Stomach (tissue), 9 donors: Measurements from ENCODE around the gene CNDP2. TPM values are rescaled to one million over a fixed set of nuclear protein-coding genes. Genes with fewer than 3 reads are reported as not detected.

Source experiments
- DNase-seq, 2 donors: peaks; one replicate each; pipeline versions ENCODE4 v3.0.0 to v3.0.0-alpha.2; 2013 to 2019
- H3K27ac ChIP-seq, 5 donors: fragments of 200-600 bp in 4 of 5; sonication (generic) in 4 of 5; one replicate each; pipeline ENCODE4 v1.5.1; 2013 to 2019; ENCODE audit warnings: mild to moderate bottlenecking in 1 of 5, moderate library complexity in 1 of 5
- H3K27me3 ChIP-seq, 3 donors: fragments of 200-600 bp; sonication (generic); one replicate each; pipeline ENCODE4 v1.5.1; 2017 to 2019; ENCODE audit warnings: mixed run types in 1 of 3
- H3K36me3 ChIP-seq, 4 donors: fragments of 200-600 bp; sonication (generic); 1 replicate in 3 of 4; 2 replicates in 1 of 4; pipeline ENCODE4 v1.5.1; 2016 to 2019
- H3K4me1 ChIP-seq, 4 donors: fragments of 200-600 bp; sonication (generic); one replicate each; pipeline ENCODE4 v1.5.1; 2016 to 2019
- H3K4me3 ChIP-seq, 4 donors: fragments of 200-600 bp; sonication (generic) in 3 of 4; one replicate each; pipeline ENCODE4 v1.5.1; 2016 to 2019; ENCODE audit warnings: mild to moderate bottlenecking in 1 of 4
- H3K9me3 ChIP-seq, 4 donors: fragments of 200-600 bp; sonication (generic); one replicate each; pipeline ENCODE4 v1.5.1; 2016 to 2019
- CTCF ChIP-seq, 7 experiments: fragments of 450-650 bp in 4 of 7; fragments of 200-600 bp in 3 of 7; sonication (generic) in 3 of 7; IDR thresholded peaks; one replicate each; pipeline ENCODE4 v1.5.1; 2016 to 2019; ENCODE audit warnings: antibody characterized with exemption in 7 of 7, control low read depth in 2 of 7, mild to moderate bottlenecking in 1 of 7
- EP300 ChIP-seq: sonication (generic); formaldehyde crosslinking; IDR thresholded peaks from one replicate; pipeline ENCODE4 v1.6.1; 2017; ENCODE audit warnings: antibody characterized with exemption
- POLR2A ChIP-seq, 4 donors: fragments of 450-650 bp; IDR thresholded peaks; one replicate each; pipeline ENCODE4 v1.6.1; 2016; ENCODE audit warnings: antibody characterized with exemption in 4 of 4, control low read depth in 2 of 4, mild to moderate bottlenecking in 1 of 4, moderate library complexity in 1 of 4
- POLR2AphosphoS5 ChIP-seq, 3 donors: sonication (generic); formaldehyde crosslinking; IDR thresholded peaks; one replicate each; pipeline ENCODE4 v1.6.1; 2016; ENCODE audit warnings: antibody characterized with exemption in 3 of 3
- WGBS, 5 donors: extraction: QIAGEN DNeasy Blood & Tissue Kit in 3 of 5; methylation state at CpG; one replicate each; pipeline versions ENCODE4 v1.1.5 to v1.1.7; 2013 to 2018; 5-methylcytosine and 5-hydroxymethylcytosine counted together
- intact Hi-C: fragments of 100-400 bp; cut with DNase I; formaldehyde crosslinking; loops from one replicate; pipeline ENCODE4 v1.15.1; 2023; ENCODE audit warnings: low total_unique reads
- polyA plus RNA-seq, 3 donors: library from polyadenylated mRNA; stranded (reverse); fragments of 200-250 nt; gene quantifications; one replicate each; pipeline ENCODE4 v1.2.3, GENCODE V29; 2013
- total RNA-seq, 5 donors: library from RNA; depleted of rRNA; stranded (reverse); fragments of >200 nt; gene quantifications; one replicate each; pipeline versions ENCODE4 v1.1.0 to v1.2.3, GENCODE V29; 2014 to 2016
- donor health status: healthy with polysubstance abuse.
- donor health status: Bipolar disorder and iron deficiency.
- donor health status: healthy.

Gene CNDP2
- total and polyA plus RNA-seq, 8 donors: 12.8 to 204 (median 113) TPM

GRCh38 chr18:74544898-74545297 is 48.7 kb downstream of the CNDP2 start:
- Histone ChIP-seq H3K27me3 (no peaks in the 10 kb centered on the region), H3K9me3 (peaks cover 4 to 12% (median 7%) of the 10 kb centered on the region in 4 donors), H3K4me1 (peaks cover 11 to 26% (median 17%) of the 10 kb centered on the region in 4 donors), H3K36me3 (no peaks in the 10 kb centered on the region), H3K4me3 (no peak overlapping the region), H3K27ac (no peak overlapping the region)
- peak in 1 of 2 donors; percentile 24 for DNase-seq
- WGBS, 5 donors: 60 to 80% (median 72%) methylated on average over 7 to 8 of the region's 8 CpGs
- no peak for TF ChIP-seq POLR2A (IDR thresholded peaks at IDR 0.05)
- TF ChIP-seq POLR2AphosphoS5 (IDR thresholded peaks at IDR 0.05): no peak
- no peak for TF ChIP-seq EP300
- no peak for TF ChIP-seq CTCF (IDR thresholded peaks at IDR 0.05)
- intact Hi-C loops: no loop called here

- Histone ChIP-seq H3K4me1 (peaks cover 11 to 26% (median 17%) of the 10 kb centered on the region in 4 donors), H3K9me3 (peaks cover 6 to 14% (median 10%) of the 10 kb centered on the region in 4 donors), H3K36me3 (no peaks in the 10 kb centered on the region), H3K27me3 (no peaks in the 10 kb centered on the region), H3K4me3 (no peak overlapping the region), H3K27ac (peak overlapping the region in 4 of 5 donors; percentile 44 to 71 (median 50))
- DNase-seq: no peak
- WGBS, 5 donors: 91 to 96% (median 94%) methylated on average over 11 of the region's 11 CpGs
- TF ChIP-seq POLR2A (IDR thresholded peaks at IDR 0.05): no peak
- TF ChIP-seq EP300: no peak
- TF ChIP-seq CTCF (IDR thresholded peaks at IDR 0.05): no peak
- TF ChIP-seq POLR2AphosphoS5 (IDR thresholded peaks at IDR 0.05): no peak
- intact Hi-C loops: no loop called here
Measured at GRCh38 chr18:74546007-74546406, 49.8 kb downstream of the CNDP2 start.

- peak; percentile 44 to 51 for DNase-seq
- peaks cover 6 to 14% (median 10%) of the 10 kb centered on the region in 4 donors for H3K9me3 ChIP-seq
- whole genome bisulfite sequencing, 5 donors: 28 to 38% (median 31%) methylated on average over 9 of the region's 9 CpGs
- H3K36me3 ChIP-seq: no peaks in the 10 kb centered on the region
- H3K27ac ChIP-seq: peak overlapping the region in 4 of 5 donors; percentile 44 to 71 (median 50)
- intact Hi-C loops: no loop called here
- H3K27me3 ChIP-seq: no peaks in the 10 kb centered on the region
- no peak overlapping the region for H3K4me3 ChIP-seq
- TF ChIP-seq EP300 (no peak), POLR2AphosphoS5 (IDR thresholded peaks at IDR 0.05) (peak in 1 of 3 donors; percentile 11), CTCF (IDR thresholded peaks at IDR 0.05) (no peak), POLR2A (IDR thresholded peaks at IDR 0.05) (no peak)
- H3K4me1 ChIP-seq: peaks cover 11 to 21% (median 14%) of the 10 kb centered on the region in 4 donors
Measured at GRCh38 chr18:74546751-74547530, 50.8 kb downstream of the CNDP2 start.

GRCh38 chr18:74547860-74548259 is 51.7 kb downstream of the CNDP2 start:
- Histone ChIP-seq H3K27me3 (no peaks in the 10 kb centered on the region), H3K36me3 (no peaks in the 10 kb centered on the region), H3K9me3 (peaks cover 6 to 14% (median 10%) of the 10 kb centered on the region in 4 donors), H3K27ac (peak overlapping the region in 2 of 5 donors; percentile 29 to 71), H3K4me3 (no peak overlapping the region), H3K4me1 (peaks cover 9 to 16% (median 12%) of the 10 kb centered on the region in 4 donors)
- intact Hi-C loops: no loop called here
- DNase-seq: no peak
- TF ChIP-seq EP300: no peak
- no peak for TF ChIP-seq CTCF (IDR thresholded peaks at IDR 0.05)
- no peak for TF ChIP-seq POLR2A (IDR thresholded peaks at IDR 0.05)
- no peak for TF ChIP-seq POLR2AphosphoS5 (IDR thresholded peaks at IDR 0.05)
- WGBS, 5 donors: 90 to 98% (median 96%) methylated on average over 7 of the region's 7 CpGs
